Measurements from ENCODE around the gene GSN.
A peak's percentile ranks its signal among the peaks of the same experiment; 100 is the strongest.

The GSN gene

DNA sequence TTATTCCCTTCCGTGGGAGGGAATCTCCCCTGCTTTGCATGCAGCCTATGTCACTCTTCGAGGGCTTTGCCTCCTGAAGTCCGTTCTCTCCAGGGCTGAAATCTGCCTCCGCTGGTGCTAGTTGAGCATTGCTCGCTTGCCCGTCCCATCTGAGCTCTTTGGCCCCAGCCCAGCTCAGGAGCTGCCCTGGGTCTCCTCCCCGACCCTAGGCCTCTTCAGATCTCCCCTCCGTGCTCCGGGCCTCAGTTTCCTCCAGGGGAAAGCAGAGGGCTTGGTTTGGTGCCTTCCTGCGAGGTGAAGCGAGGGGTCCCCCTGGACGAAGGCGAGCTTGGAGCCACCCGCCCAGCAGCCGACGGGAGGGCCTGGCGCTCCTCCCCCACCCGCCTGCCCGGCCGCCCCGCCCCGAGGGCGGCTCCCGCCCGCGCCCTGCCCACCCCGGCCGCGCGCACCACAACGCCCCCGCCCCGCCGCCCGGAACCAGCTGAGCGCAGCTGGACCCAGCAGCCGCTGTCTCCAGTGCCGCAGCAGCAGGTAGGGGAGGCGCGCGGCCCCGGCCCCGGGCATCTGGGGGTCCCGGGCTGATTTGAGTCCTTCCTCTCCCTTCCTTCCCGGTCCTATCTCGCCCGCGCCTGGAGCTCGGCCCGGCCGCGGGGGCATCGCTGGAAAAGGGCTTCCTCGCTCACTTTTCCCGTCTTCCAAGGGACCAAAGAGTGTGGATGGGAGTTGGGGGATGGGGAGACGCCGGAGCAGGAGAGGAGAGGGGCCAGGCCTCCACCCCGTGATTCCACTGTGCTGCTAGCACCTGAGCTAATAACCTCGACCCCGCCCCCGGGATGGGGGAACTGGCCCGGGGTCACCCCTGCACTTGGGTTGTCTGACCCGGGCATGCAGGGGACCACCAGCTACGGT is at the start of gene GSN:
GSN (plus strand) TSS at position 474 of the 909 bp plus-strand sequence. CDS start 33,810 bp downstream, outside the sequence.
- TF ChIP-seq, protein P1, sequence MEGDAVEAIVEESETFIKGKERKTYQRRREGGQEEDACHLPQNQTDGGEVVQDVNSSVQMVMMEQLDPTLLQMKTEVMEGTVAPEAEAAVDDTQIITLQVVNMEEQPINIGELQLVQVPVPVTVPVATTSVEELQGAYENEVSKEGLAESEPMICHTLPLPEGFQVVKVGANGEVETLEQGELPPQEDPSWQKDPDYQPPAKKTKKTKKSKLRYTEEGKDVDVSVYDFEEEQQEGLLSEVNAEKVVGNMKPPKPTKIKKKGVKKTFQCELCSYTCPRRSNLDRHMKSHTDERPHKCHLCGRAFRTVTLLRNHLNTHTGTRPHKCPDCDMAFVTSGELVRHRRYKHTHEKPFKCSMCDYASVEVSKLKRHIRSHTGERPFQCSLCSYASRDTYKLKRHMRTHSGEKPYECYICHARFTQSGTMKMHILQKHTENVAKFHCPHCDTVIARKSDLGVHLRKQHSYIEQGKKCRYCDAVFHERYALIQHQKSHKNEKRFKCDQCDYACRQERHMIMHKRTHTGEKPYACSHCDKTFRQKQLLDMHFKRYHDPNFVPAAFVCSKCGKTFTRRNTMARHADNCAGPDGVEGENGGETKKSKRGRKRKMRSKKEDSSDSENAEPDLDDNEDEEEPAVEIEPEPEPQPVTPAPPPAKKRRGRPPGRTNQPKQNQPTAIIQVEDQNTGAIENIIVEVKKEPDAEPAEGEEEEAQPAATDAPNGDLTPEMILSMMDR (IDR thresholded peaks at IDR 0.05): peak; percentile 3; the same call in 1 of the 2 replicates
- TF ChIP-seq ZFX (IDR thresholded peaks at IDR 0.05; ENCODE audit: borderline replicate concordance): no peak
- H3K27ac ChIP-seq: no peak within 1 kb of the TSS

DNA sequence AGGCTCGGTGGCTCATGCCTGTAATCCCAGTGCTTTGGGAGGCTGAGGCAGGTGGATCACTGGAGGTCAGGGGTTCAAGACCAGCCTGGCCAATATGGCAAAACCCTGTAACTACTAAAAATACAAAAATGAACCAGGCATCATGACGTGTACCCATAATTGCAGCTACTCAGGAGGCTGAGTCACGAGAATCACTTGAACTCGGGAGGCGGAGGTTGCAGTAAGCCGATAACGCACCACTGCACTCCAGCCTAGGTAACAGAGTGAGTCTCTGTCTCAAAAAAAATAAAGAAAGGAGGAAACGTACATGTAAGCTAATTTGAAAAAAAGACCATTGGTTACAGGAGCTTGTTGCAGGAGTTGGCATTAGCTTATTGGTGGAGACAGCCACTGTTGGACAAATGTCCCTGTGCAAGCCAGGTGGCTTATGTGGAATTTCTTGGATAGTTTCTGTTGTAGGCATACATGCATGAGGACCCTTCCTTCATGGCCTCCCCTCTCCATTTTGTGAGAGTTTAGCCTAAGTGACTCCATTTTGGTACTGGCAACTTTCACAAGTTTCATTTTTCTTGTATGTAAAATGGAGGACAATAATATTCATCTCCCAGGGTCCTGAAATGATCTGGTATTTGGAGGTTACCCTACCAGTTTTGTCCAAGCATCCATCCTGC is 49.5 kb upstream of the GSN start:
- no peak for TF ChIP-seq ZFX (IDR thresholded peaks at IDR 0.05; ENCODE audit: borderline replicate concordance)
- TF ChIP-seq, protein P1 (IDR thresholded peaks at IDR 0.05): no peak
- no peak overlapping the region for H3K27ac ChIP-seq

DNA sequence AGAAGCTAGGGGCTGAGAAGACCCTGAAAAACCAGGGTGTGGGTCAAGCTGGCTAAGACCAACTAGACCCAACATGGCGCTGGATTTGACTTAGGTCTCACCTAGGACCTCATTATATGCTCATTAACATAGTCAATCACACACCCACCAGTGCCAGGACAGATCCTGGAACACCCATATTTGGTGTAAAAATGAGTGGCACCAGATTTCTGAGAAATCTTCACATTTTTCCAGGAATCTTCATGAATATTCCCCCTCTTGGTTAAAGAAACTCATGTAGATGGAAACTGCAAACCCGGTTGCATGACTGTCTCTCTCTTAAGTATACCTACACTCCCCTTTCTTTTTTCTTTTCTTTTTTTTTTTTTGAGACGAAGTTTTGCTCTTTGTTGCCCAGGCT is 48.4 kb upstream of the GSN start:
- no peak overlapping the region for H3K27ac ChIP-seq
- TF ChIP-seq, protein P1 (IDR thresholded peaks at IDR 0.05): no peak
- no peak for TF ChIP-seq ZFX (IDR thresholded peaks at IDR 0.05; ENCODE audit: borderline replicate concordance)

DNA sequence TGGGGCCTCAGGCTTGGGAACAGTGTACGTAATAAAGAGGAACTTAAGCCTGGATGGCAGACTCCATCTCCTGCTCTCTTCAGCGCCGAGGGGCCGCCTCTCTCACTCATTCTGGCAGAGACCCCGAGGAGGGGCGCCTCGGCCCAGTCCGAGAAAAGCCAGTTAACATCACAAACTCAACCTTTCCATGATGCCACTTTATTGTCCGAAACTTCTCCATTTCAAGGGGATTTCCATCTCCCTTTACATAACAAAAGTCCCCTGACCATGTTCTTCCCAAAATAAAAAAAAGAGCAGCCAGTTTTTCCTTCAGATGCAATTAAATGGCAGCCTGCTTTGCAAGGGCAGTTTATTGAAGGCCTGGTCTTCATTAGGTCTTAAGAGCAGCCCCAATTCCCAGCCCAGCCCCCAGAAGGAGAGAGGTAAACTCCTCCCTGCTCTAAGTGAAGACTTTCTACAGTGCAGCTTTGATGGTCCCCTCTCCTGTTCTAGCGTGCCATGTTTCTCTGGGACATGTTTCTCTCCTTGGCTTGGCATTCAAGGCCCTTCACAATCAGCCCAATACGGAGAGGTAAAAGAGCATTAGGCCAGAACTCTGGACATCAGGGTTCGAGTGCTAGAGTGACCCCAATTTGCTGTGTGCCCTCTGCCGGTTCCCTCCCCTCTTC is 46.8 kb upstream of the GSN start:
- no peak overlapping the region for H3K27ac ChIP-seq
- no peak for TF ChIP-seq ZFX (IDR thresholded peaks at IDR 0.05; ENCODE audit: borderline replicate concordance)
- TF ChIP-seq, protein P1 (IDR thresholded peaks at IDR 0.05): no peak

DNA sequence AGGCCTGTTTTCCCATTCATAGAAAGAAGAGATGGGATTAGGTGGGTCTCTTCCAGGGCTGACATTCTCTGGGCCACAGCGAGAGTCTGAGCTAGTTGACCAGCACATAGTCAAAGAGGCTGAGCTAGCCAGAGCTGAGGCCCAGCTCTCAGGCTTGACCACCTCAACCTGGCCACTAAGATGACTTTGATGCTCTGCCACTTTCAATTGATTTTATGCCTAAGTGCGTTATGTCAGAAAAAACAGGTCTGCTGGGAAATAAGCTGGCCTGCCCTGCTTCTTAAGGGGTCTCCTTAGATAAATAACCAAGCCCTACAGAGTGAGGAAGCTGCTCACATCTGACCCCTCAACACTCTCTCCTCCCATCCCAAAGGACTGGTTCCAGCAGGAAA is 46.3 kb upstream of the GSN start:
- H3K27ac ChIP-seq: no peak overlapping the region
- TF ChIP-seq ZFX (IDR thresholded peaks at IDR 0.05; ENCODE audit: borderline replicate concordance): no peak
- TF ChIP-seq, protein P1 (IDR thresholded peaks at IDR 0.05): no peak

DNA sequence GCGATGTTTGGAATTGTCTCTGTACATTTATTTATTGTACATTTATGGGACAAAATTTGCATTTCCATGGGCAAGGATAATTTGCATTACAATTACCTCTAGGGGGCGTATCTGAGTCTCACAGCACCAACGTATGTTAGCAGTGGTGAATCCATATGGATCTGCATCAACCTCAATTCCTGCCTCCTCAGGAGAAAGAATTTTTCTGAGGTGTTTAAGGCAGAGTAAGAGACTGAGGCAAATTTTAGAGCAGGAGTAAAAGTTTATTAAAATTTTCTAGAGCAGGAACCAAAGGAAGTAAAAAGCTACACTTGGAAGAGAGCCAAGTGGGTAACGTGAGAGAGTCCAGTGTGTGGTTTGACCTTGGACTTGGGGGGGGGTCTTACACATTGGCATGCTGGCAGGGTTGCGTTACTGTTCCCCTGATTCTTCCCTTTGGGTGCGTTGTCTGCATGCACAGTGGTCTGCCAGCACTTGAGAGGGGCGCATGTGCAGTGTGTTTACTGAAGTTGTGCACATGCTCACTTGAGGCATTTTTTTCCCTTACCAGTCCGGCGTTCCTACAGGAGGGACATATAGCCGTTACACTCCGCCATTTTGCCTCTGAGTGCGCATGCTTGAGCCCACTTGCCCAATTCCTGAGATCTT is 45.3 kb upstream of the GSN start:
- TF ChIP-seq, protein P1 (IDR thresholded peaks at IDR 0.05): peak; percentile 96
- no peak for TF ChIP-seq ZFX (IDR thresholded peaks at IDR 0.05; ENCODE audit: borderline replicate concordance)

More for the DNA sequence above, 45.3 kb upstream of the GSN start:
- no peak overlapping the region for H3K27ac ChIP-seq
